DLD1 (cell line): ENCODE results near the gene C1orf198.

Experiments used
- in situ Hi-C: cut with HindIII; loops from 2 replicates; pipeline ENCODE4 v1.10.0; 2017; ENCODE audit warnings: low sequenced_read_pairs

C1orf198 gene, protein sequence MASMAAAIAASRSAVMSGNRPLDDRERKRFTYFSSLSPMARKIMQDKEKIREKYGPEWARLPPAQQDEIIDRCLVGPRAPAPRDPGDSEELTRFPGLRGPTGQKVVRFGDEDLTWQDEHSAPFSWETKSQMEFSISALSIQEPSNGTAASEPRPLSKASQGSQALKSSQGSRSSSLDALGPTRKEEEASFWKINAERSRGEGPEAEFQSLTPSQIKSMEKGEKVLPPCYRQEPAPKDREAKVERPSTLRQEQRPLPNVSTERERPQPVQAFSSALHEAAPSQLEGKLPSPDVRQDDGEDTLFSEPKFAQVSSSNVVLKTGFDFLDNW

GRCh38 chr1:230867903-230868735 lies at the start of gene C1orf198:
Gene C1orf198 (minus strand): TSS chr1:230868521. CDS start chr1:230868512, 9 bp downstream.
- in situ Hi-C loops: no loop called here

GRCh38 chr1:230917284-230918135 lies 49.2 kb upstream of the C1orf198 start:
- in situ Hi-C loops: no loop called here

DNA sequence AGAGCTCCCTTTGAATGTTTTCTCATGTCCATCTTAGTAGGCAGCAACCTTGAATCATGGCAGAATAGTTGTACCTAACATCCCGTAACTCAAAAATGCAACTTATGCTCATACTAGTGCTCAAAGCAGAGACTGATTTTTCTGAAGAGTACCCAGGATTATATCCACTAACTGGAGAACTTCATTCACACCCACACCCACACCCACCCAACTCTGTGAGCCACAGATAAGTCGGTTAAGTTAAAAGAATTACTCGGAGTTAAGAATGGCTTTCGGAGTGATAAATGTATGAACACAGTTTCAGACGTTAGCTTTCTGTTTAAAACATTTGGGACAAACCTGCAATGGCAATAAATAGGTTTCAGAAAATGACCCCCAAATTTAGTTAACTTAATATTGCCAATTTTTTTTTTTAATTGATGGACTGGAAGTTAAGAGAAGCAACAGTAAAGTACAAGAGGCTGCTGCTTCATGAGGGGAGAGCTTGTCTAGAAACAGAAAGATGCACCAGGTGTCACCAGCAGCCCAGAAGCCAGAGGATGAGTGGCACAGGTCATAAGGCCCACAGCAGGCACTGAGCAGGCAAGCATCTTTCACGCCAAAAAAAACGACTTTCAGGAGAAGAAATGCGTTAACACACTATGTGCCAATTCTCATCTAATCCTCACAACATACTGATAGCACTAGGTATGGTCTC lies 48.4 kb upstream of the C1orf198 start:
- in situ Hi-C loops: no loop called here

DNA sequence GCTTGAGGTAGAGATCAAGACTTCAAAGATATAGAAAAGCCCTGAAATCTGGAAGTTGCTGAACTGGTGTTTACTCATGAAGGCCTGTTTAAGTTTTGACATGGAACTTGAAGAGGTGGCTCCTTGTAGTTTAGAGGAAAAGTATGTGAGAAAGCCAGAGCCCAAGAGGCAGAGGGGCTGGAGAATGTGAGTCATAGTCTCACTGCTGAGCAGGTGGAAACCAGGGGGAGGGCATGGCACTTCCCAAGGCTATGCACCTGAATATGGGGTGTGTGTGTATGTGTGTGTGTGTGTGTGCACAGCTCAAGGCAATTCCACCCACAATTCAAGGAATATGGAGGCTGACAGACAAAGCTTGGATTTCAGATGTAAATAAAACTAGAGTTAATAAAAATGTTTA lies 46.8 kb upstream of the C1orf198 start:
- in situ Hi-C loops: no loop called here

DNA sequence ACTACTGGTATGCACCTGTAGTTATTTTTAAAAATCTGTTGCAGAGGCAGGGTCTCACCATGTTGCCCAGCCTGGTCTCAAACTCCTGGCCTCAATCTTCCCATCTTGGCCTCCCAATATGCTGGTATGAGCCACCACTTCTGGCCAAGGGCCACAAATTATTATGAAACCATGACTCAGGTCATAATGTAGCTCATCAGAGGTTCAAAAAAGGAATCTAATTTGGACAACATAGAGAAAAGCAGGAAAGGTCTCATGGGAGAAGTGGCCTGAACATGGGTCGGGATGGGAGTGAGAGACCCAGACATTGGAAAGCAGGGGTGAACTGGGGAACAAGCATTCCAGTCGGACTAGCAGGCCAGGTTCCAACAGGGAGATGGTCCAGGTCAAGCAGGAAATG lies 45.2 kb upstream of the C1orf198 start:
- in situ Hi-C loops: no loop called here

GRCh38 chr1:230910755-230911117 lies 42.4 kb upstream of the C1orf198 start:
- in situ Hi-C loops: no loop called here

GRCh38 chr1:230909974-230910754 lies 41.8 kb upstream of the C1orf198 start:
- in situ Hi-C loops: no loop called here

- in situ Hi-C loops: no loop called here
Observed at GRCh38 chr1:230907472-230908205, 39.3 kb upstream of the C1orf198 start.

DNA sequence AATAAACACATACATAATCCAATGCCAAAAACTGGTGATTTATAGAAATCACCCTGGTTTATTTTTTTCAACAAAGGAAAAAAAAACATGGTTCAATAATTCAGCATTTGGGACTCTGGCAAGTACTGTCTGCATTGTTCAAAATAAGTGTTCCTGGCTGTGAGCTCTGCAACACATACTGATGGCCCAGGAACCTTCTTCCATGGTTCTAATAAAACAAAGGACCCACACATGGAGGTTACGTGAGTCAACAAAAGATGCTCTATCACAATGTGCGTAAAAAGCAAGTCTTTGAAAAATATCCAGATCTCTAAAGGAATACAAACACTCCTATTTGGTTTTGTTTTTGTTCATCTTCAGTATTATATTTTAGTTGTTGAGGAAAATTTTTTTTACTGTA lies 37.9 kb upstream of the C1orf198 start:
- in situ Hi-C loops: no loop called here

DNA sequence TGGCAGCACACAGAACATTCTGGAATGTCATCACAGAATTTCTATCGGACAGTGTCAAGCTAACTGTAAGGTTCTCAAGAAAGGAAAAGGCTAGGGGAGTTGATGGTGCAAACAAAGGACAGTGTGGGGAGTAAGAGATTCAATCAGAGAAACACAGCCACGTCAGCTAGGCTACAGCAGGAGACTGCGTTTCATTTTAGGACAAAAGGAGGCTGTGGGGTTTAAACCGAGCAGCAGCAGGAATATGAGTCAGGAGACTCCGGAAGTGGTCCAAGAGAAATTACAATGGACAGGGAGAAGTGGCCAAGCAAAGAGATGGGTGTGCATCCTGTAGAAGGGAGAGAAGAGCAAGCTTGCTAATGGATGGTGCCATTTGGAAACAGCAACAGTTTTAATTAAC lies 37.4 kb upstream of the C1orf198 start:
- in situ Hi-C loops: no loop called here

GRCh38 chr1:230902349-230902923 lies 34.1 kb upstream of the C1orf198 start:
- in situ Hi-C loops: no loop called here

DNA sequence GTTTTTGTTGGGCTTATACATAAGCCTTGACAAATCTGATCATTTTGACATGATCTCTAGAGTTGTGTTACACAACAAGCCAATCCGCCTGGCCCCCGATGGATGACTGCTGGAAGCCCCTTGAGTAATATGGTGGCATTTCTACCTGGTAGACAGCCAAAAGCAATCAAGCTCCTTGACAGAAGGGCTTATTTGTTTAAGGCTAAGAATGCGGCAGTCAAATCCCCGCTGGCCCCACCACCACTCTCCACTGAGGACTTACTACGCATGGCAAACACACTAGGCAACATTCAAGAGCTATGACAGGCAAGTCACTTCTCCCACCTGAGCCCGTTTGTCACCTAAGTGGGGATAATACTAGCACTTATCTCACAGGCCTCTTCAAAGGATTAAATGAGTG lies 33.4 kb upstream of the C1orf198 start:
- in situ Hi-C loops: no loop called here

DNA sequence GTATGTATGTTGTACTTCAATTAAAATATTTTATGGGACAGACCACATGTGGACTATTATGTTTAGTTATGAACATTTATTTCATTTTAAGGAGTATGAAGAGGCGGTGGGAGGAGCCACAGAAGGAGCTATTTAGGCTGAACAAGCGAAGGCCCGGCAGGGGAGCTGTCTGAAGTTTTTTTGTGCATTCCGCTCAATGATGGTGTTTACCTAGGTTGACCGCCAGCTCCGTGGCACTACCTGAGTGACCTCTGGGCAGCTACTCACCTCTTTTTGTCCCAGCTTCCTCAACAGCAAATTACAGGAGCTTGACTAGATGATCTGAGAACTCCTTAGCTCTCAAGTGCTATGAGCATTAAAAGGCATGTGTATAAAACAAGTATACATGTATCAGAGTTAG lies 32.7 kb upstream of the C1orf198 start:
- in situ Hi-C loops: no loop called here

GRCh38 chr1:230899841-230900251 lies 31.5 kb upstream of the C1orf198 start:
- in situ Hi-C loops: loop anchor here (10.0 kb wide), 1 partner anchor 65 kb away; no protein-coding TSS in a partner anchor

- in situ Hi-C loops: loop anchor here (10.0 kb wide), 1 partner anchor 64 kb away; no protein-coding TSS in a partner anchor
Observed at GRCh38 chr1:230898748-230899147, 30.4 kb upstream of the C1orf198 start.

GRCh38 chr1:230898144-230898543 lies 29.8 kb upstream of the C1orf198 start:
- in situ Hi-C loops: loop anchor here (10.0 kb wide), 1 partner anchor 63 kb away; no protein-coding TSS in a partner anchor

DNA sequence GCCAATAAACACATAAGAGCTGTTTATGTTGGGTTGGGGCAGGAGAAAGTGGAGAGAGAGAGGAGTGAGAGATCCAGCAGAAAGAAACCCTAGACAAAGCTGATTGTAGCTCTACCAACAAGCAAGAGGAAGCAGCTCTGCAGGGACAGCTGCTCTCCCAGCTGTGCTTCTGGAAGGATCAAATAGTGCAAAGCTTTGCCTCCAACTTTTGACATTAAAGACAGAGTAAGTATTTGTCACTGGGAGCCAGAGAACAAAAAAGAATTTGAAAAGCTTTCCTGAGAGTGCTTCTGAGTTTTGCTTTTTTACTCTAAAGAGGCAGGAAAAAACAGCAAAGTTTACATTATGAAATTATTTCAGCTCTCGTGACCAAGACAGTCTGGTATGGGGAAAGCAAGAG lies 28.5 kb upstream of the C1orf198 start:
- in situ Hi-C loops: loop anchor here (10.0 kb wide), 1 partner anchor 62 kb away; no protein-coding TSS in a partner anchor

GRCh38 chr1:230895452-230895851 lies 27.1 kb upstream of the C1orf198 start:
- in situ Hi-C loops: loop anchor here (10.0 kb wide), 1 partner anchor 61 kb away; no protein-coding TSS in a partner anchor
